Small intestine (tissue), 7 donors: ENCODE measurements around the gene EIF2B5. TPM values are rescaled to one million over a fixed set of nuclear protein-coding genes. Genes with fewer than 3 reads are reported as not detected.
"Not testable (repeated sequence)": the region's sequence is repeated elsewhere in the genome, so short reads cannot be mapped to it uniquely, and the experiment has no call there.

Experiments used
- DNase-seq, 2 donors: peaks; one replicate each; pipeline versions ENCODE4 v3.0.0 to v3.0.0-alpha.2; 2013
- FAIRE-seq: peaks from 2 replicates; lab custom pipeline; 2012; peaks lifted over from hg19 to GRCh38; lab: Jason Lieb, UNC
- H3K27ac ChIP-seq, 3 donors: one replicate each; pipeline ENCODE4 v1.5.1; 2013; ENCODE audit warnings: low read length in 2 of 3, mild to moderate bottlenecking in 2 of 3, control low read depth in 1 of 3, inconsistent platforms in 1 of 3, low read depth in 1 of 3, moderate library complexity in 1 of 3
- H3K27me3 ChIP-seq, 3 donors: one replicate each; pipeline ENCODE4 v1.6.1; 2013; ENCODE audit warnings: low read length in 3 of 3, inconsistent platforms in 1 of 3; ENCODE audit not compliant: control insufficient read depth in 3 of 3, insufficient read depth in 3 of 3
- H3K36me3 ChIP-seq, 3 donors: one replicate each; pipeline ENCODE4 v1.6.1; 2013; ENCODE audit warnings: low read length in 3 of 3, inconsistent platforms in 1 of 3, low read depth in 1 of 3, mild to moderate bottlenecking in 1 of 3, moderate library complexity in 1 of 3; ENCODE audit not compliant: control insufficient read depth in 3 of 3, insufficient read depth in 2 of 3
- H3K4me1 ChIP-seq, 3 donors: one replicate each; pipeline ENCODE4 v1.6.1; 2013; ENCODE audit warnings: low read length in 2 of 3, inconsistent platforms in 1 of 3, low read depth in 1 of 3, mild to moderate bottlenecking in 1 of 3, moderate library complexity in 1 of 3; ENCODE audit not compliant: control insufficient read depth in 3 of 3, insufficient read depth in 2 of 3
- H3K4me3 ChIP-seq, 3 donors: one replicate each; pipeline ENCODE4 v1.5.1; 2013; ENCODE audit warnings: low read length in 3 of 3, control low read depth in 1 of 3, inconsistent platforms in 1 of 3, low read depth in 1 of 3, mild to moderate bottlenecking in 1 of 3, moderate library complexity in 1 of 3
- H3K9me3 ChIP-seq, 2 donors: one replicate each; pipeline ENCODE4 v1.6.1; 2013; ENCODE audit warnings: low read depth in 1 of 2, low read length in 1 of 2; ENCODE audit not compliant: control insufficient read depth in 2 of 2, insufficient read depth in 1 of 2
- WGBS, 3 donors: extraction: QIAGEN DNeasy Blood & Tissue Kit; methylation state at CpG; one replicate each; pipeline ENCODE4 v1.1.7; 2013; 5-methylcytosine and 5-hydroxymethylcytosine counted together
- polyA plus RNA-seq, 4 donors: library from polyadenylated mRNA; stranded (reverse) in 3 of 4; unstranded in 1 of 4; fragments of 200-250 nt in 3 of 4; fragments of 120-200 nt in 1 of 4; gene quantifications; one replicate each; pipeline versions ENCODE4 v1.2.1 to v1.2.3, GENCODE V29; 2013
- donor health status: healthy with polysubstance abuse.
- donor health status: control.
- donor health status: control.
- donor health status: Bipolar disorder and iron deficiency.
- donor health status: healthy.

EIF2B5 gene
- polyA plus RNA-seq, 4 donors: 33.8 to 45.9 (median 38.8) TPM

GRCh38 chr3:184162571-184163070 lies 27.5 kb downstream of the EIF2B5 start:
- not testable (repeated sequence) for H3K27me3 ChIP-seq, H3K9me3 ChIP-seq, H3K27ac ChIP-seq, H3K4me3 ChIP-seq, FAIRE-seq, DNase-seq
- WGBS, 3 donors: 81 to 90% (median 83%) methylated on average over 8 of the region's 8 CpGs
- peaks cover 4 to 67% (median 19%) of the 10 kb centered on the region in 3 donors for H3K36me3 ChIP-seq
- H3K4me1 ChIP-seq: peaks cover 0 to 11% (median 3%) of the 10 kb centered on the region in 3 donors

DNA sequence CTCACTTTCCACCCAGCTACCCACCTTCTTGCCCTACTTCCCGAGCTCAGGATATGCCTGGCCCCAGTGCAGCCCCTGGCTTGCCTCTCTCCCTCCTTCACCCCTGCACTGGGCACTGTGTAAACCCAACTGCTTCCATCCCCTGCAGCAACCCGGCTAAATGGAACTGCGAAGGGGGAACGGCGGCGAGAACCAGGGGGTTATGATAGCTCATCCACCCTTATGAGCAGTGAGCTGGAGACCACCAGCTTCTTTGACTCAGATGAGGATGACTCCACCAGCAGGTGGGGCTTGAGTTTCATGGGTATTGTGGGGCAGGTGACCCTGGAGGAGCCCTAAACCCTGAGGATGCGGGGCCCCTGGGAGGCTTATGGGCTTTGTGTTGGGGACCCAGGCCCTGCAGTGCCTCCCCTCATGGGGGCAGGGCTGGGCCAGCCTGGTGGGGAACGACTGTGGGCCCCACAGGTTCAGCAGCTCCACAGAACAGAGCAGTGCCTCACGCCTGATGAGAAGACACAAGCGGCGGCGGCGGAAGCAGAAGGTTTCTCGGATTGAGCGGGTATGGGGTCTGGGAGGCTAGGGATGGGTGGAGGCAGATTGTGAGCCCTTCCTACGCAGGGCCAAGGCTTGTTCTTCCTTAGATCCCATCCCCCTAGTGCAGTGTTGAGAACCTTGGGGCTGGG lies 29.6 kb downstream of the EIF2B5 start:
- no peak overlapping the region for H3K27ac ChIP-seq
- 94 to 96% (median 95%) methylated on average over 16 of the region's 16 CpGs for WGBS, 3 donors
- DNase-seq: no peak
- peaks cover 0 to 5% (median 0%) of the 10 kb centered on the region in 3 donors for H3K4me1 ChIP-seq
- FAIRE-seq: no peak
- peaks cover 9 to 82% (median 24%) of the 10 kb centered on the region in 3 donors for H3K36me3 ChIP-seq
- no peak overlapping the region for H3K4me3 ChIP-seq
- H3K9me3 ChIP-seq: no peaks in the 10 kb centered on the region
- no peaks in the 10 kb centered on the region for H3K27me3 ChIP-seq

- H3K36me3 ChIP-seq: peaks cover 14 to 88% (median 27%) of the 10 kb centered on the region in 3 donors
- no peaks in the 10 kb centered on the region for H3K9me3 ChIP-seq
- H3K27me3 ChIP-seq: no peaks in the 10 kb centered on the region
- WGBS, 3 donors: 96% methylated on average over 3 of the region's 3 CpGs
- H3K4me3 ChIP-seq: no peak overlapping the region
- H3K4me1 ChIP-seq: peaks cover 0 to 1% (median 0%) of the 10 kb centered on the region in 3 donors
- FAIRE-seq (no peak), DNase-seq (no peak)
- H3K27ac ChIP-seq: no peak overlapping the region
Observed at GRCh38 chr3:184165543-184165942, 30.4 kb downstream of the EIF2B5 start.

GRCh38 chr3:184166671-184167070 lies 31.5 kb downstream of the EIF2B5 start:
- no peaks in the 10 kb centered on the region for H3K27me3 ChIP-seq
- H3K36me3 ChIP-seq: peaks cover 18 to 95% (median 27%) of the 10 kb centered on the region in 3 donors
- no peaks in the 10 kb centered on the region for H3K4me1 ChIP-seq
- no peak overlapping the region for H3K4me3 ChIP-seq
- no peak for FAIRE-seq
- H3K9me3 ChIP-seq: no peaks in the 10 kb centered on the region
- WGBS, 3 donors: 93 to 100% (median 97%) methylated on average over 6 of the region's 6 CpGs
- H3K27ac ChIP-seq: no peak overlapping the region
- DNase-seq: no peak

GRCh38 chr3:184167786-184168185 lies 32.6 kb downstream of the EIF2B5 start:
- Histone ChIP-seq H3K36me3 (peaks cover 22 to 97% (median 29%) of the 10 kb centered on the region in 3 donors), H3K4me3 (no peak overlapping the region), H3K9me3 (no peaks in the 10 kb centered on the region), H3K27ac (no peak overlapping the region), H3K4me1 (no peaks in the 10 kb centered on the region), H3K27me3 (no peaks in the 10 kb centered on the region)
- FAIRE-seq: no peak
- WGBS, 3 donors: 95 to 97% (median 96%) methylated on average over 8 of the region's 8 CpGs
- no peak for DNase-seq

DNA sequence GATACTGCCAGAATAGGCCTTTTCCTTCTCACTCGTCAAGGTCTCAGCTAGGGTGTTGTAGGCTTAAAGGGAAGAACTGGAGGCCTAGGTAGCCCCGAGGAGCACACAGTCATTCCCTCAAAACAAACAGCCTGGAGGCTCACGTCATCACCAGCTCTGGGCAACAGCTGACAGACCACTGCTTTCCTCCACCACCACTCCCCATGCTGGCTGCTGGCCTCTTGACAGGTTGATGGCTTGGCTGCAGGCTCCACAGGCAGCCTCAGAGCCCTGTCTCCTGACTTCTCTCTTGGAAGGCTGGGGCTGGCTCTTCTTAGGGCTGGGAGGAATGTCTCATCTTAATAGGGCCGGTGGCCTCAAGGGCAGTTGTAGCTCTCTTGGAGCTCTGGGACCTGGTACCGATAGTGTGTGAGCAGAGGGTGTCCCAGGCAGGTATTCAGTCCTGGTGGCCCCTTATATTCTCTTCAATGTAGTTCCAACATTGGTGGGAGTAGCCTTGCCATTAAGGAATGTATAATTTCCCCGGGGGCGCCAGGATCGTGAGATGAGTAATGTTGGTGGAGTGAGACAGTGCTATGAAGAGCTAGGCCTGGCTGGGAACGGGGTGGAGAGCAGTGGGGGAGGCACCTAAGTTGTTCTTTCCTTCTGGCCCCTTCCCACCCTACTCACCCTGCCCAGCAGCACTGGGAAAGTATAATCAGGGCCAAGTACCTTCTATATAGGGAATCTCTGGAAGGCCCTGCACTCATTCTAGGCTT lies 33.4 kb downstream of the EIF2B5 start:
- FAIRE-seq (no peak), DNase-seq (no peak)
- WGBS, 3 donors: 85 to 86% (median 86%) methylated on average over 9 of the region's 9 CpGs
- no peaks in the 10 kb centered on the region for H3K9me3 ChIP-seq
- H3K27me3 ChIP-seq: no peaks in the 10 kb centered on the region
- no peak overlapping the region for H3K4me3 ChIP-seq
- H3K36me3 ChIP-seq: peaks cover 22 to 90% (median 29%) of the 10 kb centered on the region in 3 donors
- H3K27ac ChIP-seq: no peak overlapping the region
- no peaks in the 10 kb centered on the region for H3K4me1 ChIP-seq

DNA sequence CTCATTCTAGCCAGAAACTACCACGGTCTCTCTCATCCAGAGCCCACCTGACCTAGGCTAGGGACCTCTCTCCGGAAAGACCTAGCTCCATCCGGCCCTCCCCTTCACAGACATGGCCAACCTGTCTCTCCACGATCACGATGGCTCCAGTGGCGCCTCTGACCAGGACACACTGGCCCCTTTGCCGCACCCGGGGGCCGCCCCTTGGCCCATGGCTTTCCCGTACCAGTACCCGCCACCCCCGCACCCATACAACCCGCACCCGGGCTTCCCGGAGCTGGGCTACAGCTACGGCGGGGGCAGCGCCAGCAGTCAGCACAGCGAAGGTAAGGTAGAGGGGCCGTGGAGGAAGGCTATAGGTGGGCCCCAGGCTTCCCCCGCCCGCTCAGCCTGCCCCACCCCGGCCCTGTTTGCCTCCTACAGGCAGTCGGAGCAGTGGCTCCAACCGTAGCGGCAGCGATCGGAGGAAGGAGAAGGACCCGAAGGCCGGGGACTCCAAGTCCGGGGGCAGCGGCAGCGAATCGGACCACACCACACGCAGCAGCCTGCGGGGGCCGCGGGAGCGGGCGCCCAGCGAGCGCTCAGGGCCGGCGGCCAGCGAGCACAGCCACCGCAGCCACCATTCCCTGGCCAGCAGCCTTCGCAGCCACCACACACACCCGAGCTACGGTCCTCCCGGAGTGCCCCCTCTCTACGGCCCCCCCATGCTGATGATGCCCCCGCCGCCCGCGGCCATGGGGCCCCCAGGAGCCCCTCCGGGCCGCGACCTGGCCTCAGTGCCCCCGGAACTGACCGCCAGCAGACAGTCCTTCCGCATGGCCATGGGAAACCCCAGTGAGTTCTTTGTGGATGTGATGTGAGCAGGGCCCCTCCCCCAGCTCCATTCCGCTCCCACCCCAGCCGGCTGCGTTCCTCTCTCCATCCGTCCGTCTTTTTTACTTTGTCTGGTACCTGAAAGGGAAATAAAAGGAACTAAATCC lies 35.0 kb downstream of the EIF2B5 start:
- 93 to 95% (median 94%) methylated on average over 46 to 66 of the region's 66 CpGs for WGBS, 3 donors
- no peaks in the 10 kb centered on the region for H3K9me3 ChIP-seq
- H3K4me1 ChIP-seq: peaks cover 0 to 4% (median 0%) of the 10 kb centered on the region in 3 donors
- DNase-seq (no peak), FAIRE-seq (no peak)
- no peak overlapping the region for H3K27ac ChIP-seq
- no peaks in the 10 kb centered on the region for H3K27me3 ChIP-seq
- no peak overlapping the region for H3K4me3 ChIP-seq
- peaks cover 17 to 76% (median 19%) of the 10 kb centered on the region in 3 donors for H3K36me3 ChIP-seq
